ENCODE measurements around the gene RARG. TPM values are rescaled to one million over a fixed set of nuclear protein-coding genes. Genes with fewer than 3 reads are reported as not detected.

RARG gene
- total RNA-seq, 4 donors from 2014 or later: 160 to 207 (median 199) TPM

- intact Hi-C loops (cut with DNase I; ENCODE audit: low total_unique reads): no loop called here
- TF ChIP-seq CTCF (IDR thresholded peaks at IDR 0.05): no peak
- no peak for TF ChIP-seq POLR2A (IDR thresholded peaks at IDR 0.05)
- H3K4me3 ChIP-seq (ENCODE audit: low read depth, poor library complexity, severe bottlenecking): no peak overlapping the region
- 74 to 76% methylated on average over 7 of the region's 7 CpGs for WGBS, 2 donors
- no peak for DNase-seq (ENCODE audit: low spot score in 2 of 2)
These were observed 26.8 kb upstream of the RARG start for GRCh38 chr12:53258541-53259539.

- WGBS, 2 donors: 79 to 83% methylated on average over 3 of the region's 3 CpGs
- TF ChIP-seq POLR2A (IDR thresholded peaks at IDR 0.05): no peak
- no peak for TF ChIP-seq CTCF (IDR thresholded peaks at IDR 0.05)
- DNase-seq (ENCODE audit: low spot score in 2 of 2): no peak
- intact Hi-C loops (cut with DNase I; ENCODE audit: low total_unique reads): no loop called here
- no peak overlapping the region for H3K4me3 ChIP-seq (ENCODE audit: low read depth, poor library complexity, severe bottlenecking)
These were observed 24.0 kb upstream of the RARG start for GRCh38 chr12:53255996-53256395.

- no peak overlapping the region for H3K4me3 ChIP-seq (ENCODE audit: low read depth, poor library complexity, severe bottlenecking)
- DNase-seq (ENCODE audit: low spot score in 2 of 2): no peak
- no peak for TF ChIP-seq POLR2A (IDR thresholded peaks at IDR 0.05)
- TF ChIP-seq CTCF (IDR thresholded peaks at IDR 0.05): no peak
- 62 to 64% methylated on average over 1 of the region's 1 CpG for WGBS, 2 donors
- intact Hi-C loops (cut with DNase I; ENCODE audit: low total_unique reads): no loop called here
These were observed 23.0 kb upstream of the RARG start for GRCh38 chr12:53254816-53255545.

- no peak for DNase-seq (ENCODE audit: low spot score in 2 of 2)
- TF ChIP-seq CTCF (IDR thresholded peaks at IDR 0.05) (no peak), POLR2A (IDR thresholded peaks at IDR 0.05) (no peak)
- WGBS, 2 donors: 80 to 92% methylated on average over 9 to 13 of the region's 13 CpGs
- peak overlapping the region; percentile 58 for H3K4me3 ChIP-seq (ENCODE audit: low read depth, poor library complexity, severe bottlenecking)
- intact Hi-C loops (cut with DNase I; ENCODE audit: low total_unique reads): no loop called here
These were observed 21.3 kb upstream of the RARG start for GRCh38 chr12:53253298-53253697.

GRCh38 chr12:53252349-53252916 lies 20.4 kb upstream of the RARG start:
- intact Hi-C loops (cut with DNase I; ENCODE audit: low total_unique reads): no loop called here
- no peak for TF ChIP-seq POLR2A (IDR thresholded peaks at IDR 0.05)
- TF ChIP-seq CTCF (IDR thresholded peaks at IDR 0.05): no peak
- WGBS, 2 donors: 6% methylated on average over 17 to 19 of the region's 19 CpGs
- peak; percentile 40 to 90 for DNase-seq (ENCODE audit: low spot score in 2 of 2)
- peak overlapping the region; percentile 58 for H3K4me3 ChIP-seq (ENCODE audit: low read depth, poor library complexity, severe bottlenecking)
